Vagina (tissue), 2 donors: ENCODE results near the gene NPM1.

ENCODE experiments used
- CTCF ChIP-seq, 3 experiments: fragments of 450-650 bp in 2 of 3; fragments of 200-600 bp in 1 of 3; sonication (generic) in 1 of 3; IDR thresholded peaks; one replicate each; pipeline ENCODE4 v1.5.1; 2017 to 2019; ENCODE audit warnings: antibody characterized with exemption in 3 of 3, mild to moderate bottlenecking in 2 of 3, moderate library complexity in 2 of 3
- POLR2A ChIP-seq, 2 donors: fragments of 450-650 bp; IDR thresholded peaks; one replicate each; pipeline ENCODE4 v1.6.1; 2017; ENCODE audit warnings: antibody characterized with exemption in 2 of 2, mild to moderate bottlenecking in 2 of 2, moderate library complexity in 2 of 2

- TF ChIP-seq POLR2A (IDR thresholded peaks at IDR 0.05) (no peak), CTCF (IDR thresholded peaks at IDR 0.05) (no peak)
These were observed 3.4 kb downstream of the NPM1 start for GRCh38 chr5:171390883-171391677.
